ENCODE measurements around the gene MAGI3.

Gene MAGI3

GRCh38 chr1:113659035-113659434 is 268.7 kb downstream of the MAGI3 start:
- DNase-seq (ENCODE audit: low read depth), result no peak

DNA sequence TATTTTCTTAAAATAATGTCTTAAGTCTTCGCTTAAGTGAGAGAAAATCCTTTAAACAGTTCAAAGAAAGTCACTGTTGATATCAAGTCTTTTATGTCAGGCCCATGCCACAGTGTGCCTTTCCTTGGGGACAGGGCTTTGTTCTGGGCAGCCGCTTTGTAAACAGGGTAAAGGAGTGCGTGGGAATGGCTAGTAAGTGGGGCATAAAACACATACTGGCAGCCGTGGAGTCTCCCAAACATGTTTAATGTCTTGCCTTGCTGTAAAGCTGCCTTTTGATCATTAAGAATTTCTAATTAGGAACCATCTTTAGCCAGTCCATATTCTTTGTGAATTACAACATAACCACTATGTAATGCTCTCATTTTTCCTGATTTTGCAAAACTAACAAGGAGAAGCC is 269.2 kb downstream of the MAGI3 start:
- DNase-seq (ENCODE audit: low read depth), result no peak

DNA sequence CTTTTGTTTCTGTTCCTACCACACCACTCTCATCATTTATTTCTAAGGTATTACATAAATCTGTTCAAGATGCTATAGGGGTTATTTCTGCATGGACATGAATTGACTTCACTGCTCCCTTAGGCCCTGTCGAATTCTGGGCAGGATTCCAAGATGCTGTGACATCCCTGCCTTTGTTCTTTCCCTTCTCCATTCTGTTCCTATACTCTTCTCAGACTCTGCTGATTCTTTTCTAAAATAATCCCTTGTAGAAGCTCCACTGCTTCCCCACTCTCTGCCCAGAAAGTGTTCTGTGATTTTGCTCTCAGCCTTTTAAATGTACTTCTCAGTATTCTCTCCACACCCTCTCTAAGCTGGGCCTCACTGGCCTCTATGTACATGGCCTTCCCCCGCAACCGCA is 269.8 kb downstream of the MAGI3 start:
- no peak for DNase-seq (ENCODE audit: low read depth)

DNA sequence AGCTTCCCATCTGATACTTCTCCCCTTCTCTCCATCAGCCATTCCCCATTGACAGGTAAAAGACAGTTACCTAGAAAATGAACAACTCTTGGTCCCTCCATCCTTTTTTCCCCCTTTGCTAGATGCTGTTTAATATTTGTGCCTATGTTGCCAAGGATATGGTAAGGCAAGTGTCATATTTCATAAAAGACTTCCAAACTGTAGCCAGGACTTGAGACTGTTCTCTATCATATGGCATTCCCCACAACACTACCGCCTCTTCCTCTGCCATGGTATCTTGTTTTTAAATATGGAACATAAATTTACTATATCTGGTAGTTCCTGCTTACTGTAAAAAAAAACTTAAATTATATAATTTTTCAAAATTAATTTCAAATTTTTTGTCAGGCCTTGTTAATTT is 271.8 kb downstream of the MAGI3 start:
- DNase-seq (ENCODE audit: low read depth), result no peak

DNA sequence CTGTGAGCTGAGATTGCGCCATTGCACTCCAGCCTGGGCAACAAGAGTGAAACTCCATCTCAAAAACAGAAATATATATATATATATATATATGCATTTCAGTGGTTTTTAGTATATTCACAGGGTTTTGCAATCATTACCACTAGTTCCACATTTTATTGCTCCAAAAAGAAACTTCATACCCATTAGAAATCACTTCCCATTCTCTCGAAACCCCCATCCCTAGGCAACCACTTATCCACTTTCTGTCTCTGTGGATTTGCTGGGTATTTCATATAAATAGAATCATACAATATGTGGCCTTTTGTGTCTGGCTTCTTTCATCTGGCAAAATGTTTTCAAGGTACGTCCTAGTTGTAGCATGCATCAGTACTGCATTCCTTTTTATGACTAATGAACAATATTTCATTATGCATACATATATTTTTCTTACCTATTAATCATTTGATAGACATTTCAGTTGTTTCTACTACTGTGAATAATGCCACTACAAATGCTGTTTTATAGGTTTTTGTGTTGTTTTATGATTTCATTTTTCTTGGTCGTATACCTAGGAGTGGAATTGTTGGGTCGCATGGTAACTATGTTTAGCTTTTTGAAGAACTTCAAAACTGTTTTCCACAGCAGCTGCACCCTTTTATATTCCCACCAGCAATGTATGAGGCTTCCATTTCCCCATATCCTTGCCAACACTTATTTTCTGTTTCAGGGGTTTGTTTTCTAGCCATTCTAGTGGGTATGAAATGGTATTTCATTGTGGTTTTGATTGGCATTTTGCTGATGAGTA is 273.0 kb downstream of the MAGI3 start:
- DNase-seq (ENCODE audit: low read depth), result no peak

GRCh38 chr1:113665071-113665470 is 274.8 kb downstream of the MAGI3 start:
- DNase-seq (ENCODE audit: low read depth), result no peak

DNA sequence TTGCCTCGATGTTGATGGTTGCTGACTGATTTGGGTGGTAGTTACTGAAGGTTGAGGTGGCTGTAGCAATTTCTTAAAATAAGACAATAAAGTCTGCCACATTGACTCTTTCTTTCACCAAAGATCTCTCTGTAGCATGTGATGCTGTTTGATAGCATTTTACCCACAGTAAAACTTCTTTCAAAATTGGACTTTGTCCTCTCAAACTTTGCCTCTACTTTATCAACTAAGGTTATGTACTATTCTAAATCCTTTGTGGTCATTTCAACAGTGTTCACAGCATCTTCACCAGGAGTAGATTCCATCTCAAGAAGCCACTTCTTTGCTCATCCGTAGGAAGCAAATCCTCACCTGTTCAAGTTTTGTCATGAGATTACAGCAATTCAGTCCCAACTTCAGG is 275.8 kb downstream of the MAGI3 start:
- DNase-seq (ENCODE audit: low read depth), result no peak

DNA sequence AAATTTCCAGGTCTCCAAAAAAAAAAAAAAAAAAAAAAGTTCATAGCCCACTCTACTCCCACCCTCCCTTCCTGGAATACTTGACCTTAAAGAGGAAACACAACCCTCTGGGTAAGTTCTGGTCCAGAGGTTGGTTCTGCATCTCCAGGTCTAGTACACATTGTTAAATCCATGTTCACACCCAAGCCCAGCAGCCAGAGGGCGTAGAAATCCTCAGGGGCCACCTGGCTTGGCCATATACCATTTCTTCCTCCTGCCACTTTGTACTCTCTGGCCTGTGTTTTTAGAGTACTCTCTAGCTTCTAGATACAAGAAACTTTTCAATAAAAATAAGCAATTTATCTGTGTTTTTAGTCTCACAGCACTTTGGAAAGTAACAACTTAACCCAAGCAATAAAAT is 279.7 kb downstream of the MAGI3 start:
- no peak for DNase-seq (ENCODE audit: low read depth)

GRCh38 chr1:113670650-113671049 is 280.3 kb downstream of the MAGI3 start:
- DNase-seq (ENCODE audit: low read depth), result no peak

- no peak for DNase-seq (ENCODE audit: low read depth)
These were observed 282.2 kb downstream of the MAGI3 start for GRCh38 chr1:113672491-113672890.

DNA sequence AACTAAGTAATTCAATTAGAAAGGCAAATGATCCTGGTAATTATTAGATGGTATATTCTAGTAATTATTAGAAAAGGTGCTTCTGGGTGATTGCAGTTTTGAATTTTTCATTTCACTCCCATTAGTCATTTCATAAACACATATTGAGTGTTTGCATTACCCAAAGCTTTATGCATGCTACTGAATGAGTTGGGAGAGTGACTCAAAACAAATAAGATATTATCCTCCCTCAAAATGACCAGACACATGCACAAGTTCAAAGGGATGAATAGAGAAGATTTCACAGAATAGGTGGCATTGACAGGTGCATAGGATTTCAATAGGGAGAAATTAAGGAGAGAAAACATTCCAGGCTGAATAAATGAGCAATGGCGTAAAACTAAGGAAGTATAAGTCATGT is 284.3 kb downstream of the MAGI3 start:
- no peak for DNase-seq (ENCODE audit: low read depth)

GRCh38 chr1:113675302-113675701 is 285.0 kb downstream of the MAGI3 start:
- DNase-seq (ENCODE audit: low read depth), result no peak

GRCh38 chr1:113676524-113676923 is 286.2 kb downstream of the MAGI3 start:
- DNase-seq (ENCODE audit: low read depth), result no peak

- no peak for DNase-seq (ENCODE audit: low read depth)
These were observed 287.2 kb downstream of the MAGI3 start for GRCh38 chr1:113677250-113678158.

GRCh38 chr1:113678159-113678469 is 287.8 kb downstream of the MAGI3 start:
- no peak for DNase-seq (ENCODE audit: low read depth)

DNA sequence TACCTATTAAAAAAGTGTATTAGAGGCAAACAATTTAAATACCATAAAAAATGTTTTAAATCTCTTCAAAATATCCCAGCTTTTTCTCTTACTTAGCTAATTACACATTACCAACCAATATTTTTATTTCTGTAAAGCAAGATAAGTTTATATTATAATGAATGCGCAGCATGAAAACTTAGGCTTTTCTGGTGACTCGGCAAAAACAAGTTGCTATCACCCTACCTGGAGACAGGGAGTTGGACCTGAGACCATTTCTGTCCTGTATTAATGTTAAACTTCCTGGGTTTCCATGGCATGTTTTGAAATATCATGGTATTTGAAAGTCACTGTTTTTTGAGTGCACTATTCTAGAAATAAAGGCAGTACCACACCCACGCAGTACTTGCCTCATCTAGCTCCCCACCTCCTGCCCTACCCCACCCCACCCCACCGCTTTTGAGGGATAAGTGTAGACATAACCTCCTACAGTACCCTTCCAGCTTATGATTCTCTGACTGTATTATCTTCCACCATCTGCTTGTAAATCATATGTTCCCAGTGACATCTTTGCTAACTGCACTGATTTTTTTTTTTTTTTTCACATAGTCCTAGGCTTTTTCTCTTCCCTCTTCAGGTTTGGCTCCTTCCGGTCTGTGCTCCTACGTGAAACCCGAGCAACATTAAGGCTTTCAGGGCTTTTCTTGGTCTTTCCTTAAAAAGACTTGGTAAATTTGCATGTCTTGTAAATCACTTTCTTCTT is 291.5 kb downstream of the MAGI3 start:
- DNase-seq (ENCODE audit: low read depth), result no peak

DNA sequence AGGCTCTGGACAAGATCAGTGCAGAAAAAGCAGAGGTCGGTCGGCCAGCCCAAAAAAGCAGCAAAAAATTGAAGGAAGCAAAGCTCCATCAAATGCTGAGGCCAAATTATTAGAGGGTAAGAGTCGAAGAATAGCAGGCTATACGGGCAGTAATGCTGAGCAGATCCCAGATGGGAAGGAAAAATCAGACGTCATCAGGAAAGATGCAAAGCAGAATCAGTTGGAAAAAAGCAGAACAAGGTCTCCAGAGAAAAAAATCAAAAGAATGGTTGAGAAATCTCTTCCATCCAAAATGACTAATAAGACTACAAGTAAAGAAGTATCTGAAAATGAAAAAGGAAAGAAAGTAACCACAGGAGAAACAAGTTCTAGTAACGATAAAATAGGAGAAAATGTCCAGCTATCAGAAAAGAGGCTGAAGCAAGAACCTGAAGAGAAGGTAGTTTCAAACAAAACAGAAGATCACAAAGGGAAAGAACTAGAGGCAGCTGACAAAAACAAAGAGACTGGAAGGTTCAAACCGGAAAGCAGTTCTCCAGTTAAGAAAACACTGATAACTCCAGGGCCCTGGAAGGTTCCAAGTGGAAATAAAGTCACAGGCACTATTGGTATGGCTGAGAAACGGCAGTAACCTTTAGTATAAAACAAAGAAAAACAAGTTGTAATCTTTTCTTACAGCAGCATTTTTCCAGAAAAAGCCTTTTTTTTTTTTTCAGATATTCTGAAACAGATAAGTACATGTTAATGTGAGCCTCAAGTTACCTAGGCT is 293.3 kb downstream of the MAGI3 start:
- no peak for DNase-seq (ENCODE audit: low read depth)

DNA sequence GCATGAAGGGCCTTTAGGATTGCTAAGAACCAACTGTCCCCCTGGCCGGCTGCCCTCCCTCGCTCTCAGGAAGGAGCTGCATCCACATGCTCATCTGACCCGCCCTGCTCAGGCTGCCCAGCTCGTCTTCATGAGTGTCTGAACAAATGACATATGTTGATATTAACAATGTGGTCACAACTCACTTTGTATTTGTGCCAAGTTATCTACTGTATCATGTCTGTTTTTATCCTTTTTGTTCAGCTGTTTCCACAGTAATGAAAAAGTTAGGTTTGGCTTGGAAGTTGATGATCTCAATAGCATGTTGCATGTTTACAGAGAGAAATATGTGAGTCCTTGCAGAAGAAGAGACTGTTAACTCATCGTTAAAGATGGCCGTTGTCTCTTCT is 293.8 kb downstream of the MAGI3 start:
- DNase-seq (ENCODE audit: low read depth), result peak; percentile 21

DNA sequence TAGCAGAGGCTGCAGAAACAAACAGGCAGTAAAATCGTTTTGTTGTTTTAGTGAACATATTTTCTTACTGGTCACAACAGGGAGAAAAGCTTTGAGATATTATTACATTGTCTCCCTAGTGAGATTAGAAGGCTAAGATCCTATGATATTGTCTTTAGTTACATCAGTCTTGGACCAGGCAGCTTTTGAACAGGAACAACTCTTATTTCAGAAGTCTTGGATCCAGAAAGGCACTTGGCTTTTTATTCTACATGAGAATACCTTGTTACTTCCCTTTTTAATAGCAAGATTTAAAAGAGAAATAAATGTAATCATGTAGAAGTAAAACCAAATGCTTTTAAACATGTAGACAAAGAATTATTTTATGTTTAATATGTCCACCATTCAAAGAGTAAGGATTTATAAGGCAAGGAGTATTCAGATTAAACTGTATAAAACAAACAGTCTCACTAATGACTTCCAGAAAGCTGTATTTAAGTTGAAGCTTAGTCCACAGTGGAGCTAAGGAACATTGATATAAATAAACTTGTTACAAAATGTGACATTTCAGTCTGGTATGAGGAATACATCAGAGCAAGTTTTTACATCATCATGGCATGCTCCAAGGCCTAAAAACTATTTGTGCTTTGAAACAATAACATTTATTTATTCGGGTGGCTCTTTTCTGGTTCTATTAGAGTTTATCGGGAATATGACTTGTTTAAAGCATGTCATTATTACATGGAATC is 296.7 kb downstream of the MAGI3 start:
- no peak for DNase-seq (ENCODE audit: low read depth)

DNA sequence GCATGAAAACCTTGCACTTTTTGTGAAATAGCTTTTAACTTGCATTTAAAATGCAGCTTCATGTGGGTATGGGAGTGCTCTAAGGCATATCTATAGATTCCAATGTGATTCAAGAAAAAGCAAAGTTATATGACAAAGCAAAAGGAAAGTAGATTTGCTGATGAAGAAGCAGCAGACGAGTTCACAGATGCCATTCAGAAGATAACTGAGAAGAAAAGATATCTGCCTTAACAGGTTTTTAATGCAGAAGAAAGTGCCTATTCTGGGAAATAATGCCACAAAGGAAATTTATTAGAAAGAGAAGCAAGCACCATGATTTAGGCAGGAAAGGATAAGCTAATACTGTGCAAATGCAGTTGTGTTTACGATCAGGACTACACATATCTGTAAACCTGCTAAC is 300.9 kb downstream of the MAGI3 start:
- DNase-seq (ENCODE audit: low read depth), result no peak

DNA sequence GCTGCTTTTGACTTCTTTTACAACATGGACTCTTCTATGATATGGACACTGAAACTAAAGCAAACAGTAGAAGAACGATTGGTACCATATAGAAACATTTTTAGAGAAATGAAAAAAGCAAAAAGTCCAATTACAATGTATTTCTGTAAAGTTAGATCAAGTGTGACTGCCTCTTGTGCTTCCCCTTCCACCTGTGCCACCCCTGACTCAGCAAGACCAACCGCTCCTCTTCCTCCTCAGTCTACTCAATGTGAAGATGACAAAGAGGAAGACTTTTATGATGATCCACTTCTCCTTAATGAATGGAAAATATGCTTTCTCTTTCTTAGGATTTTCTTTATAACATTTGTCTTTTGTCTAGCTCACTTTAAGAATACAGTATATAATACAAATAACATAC is 302.0 kb downstream of the MAGI3 start:
- no peak for DNase-seq (ENCODE audit: low read depth)

All from GM04504 (cell line).